SK-N-SH (cell line): Measurements from ENCODE around the gene ZNF143. TPM values are rescaled to one million over a fixed set of nuclear protein-coding genes. Genes with fewer than 3 reads are reported as not detected.

Source experiments
- CTCF ChIA-PET: fragments of 300-600, 350-600 bp; formaldehyde crosslinking; extraction: SDS; loops from one replicate; lab custom pipeline; 2021; lab: Yijun Ruan, JAX
- POLR2A ChIA-PET: fragments of 350-600 bp; sonication (Branson Sonifier 250); formaldehyde crosslinking; extraction: SDS; loops from one replicate; lab custom pipeline; 2020; ENCODE audit warnings: antibody characterized with exemption, inconsistent platforms; lab: Yijun Ruan, JAX
- DNase-seq: peaks from one replicate; pipeline ENCODE4 v3.0.0; 2012
- H2AFZ ChIP-seq: fragments of 200-600 bp; sonication (generic); 2 replicates; pipeline ENCODE4 v1.8.1; 2016; ENCODE audit warnings: antibody characterized with exemption, mild to moderate bottlenecking, low read depth
- H3F3A ChIP-seq: fragments of 200-600 bp; sonication (generic); replicated peaks from 2 replicates; pipeline ENCODE3; 2016; ENCODE audit warnings: antibody characterized with exemption, mild to moderate bottlenecking; ENCODE audit not compliant: insufficient read depth
- H3K27ac ChIP-seq, 2 experiments: fragments of 200-500 bp in 1 of 2; fragments of 200-600 bp in 1 of 2; sonication (Bioruptor generic) in 1 of 2; sonication (generic), shearing (Covaris generic) in 1 of 2; 2 replicates each; pipeline versions ENCODE4 v1.5.1 to v1.6.1; 2014 to 2016; ENCODE audit warnings: low read depth in 2 of 2, inconsistent platforms in 1 of 2, low read length in 1 of 2, mild to moderate bottlenecking in 1 of 2, mixed read lengths in 1 of 2
- H3K27me3 ChIP-seq: fragments of 200-600 bp; sonication (generic), shearing (Covaris generic); 2 replicates; pipeline ENCODE4 v1.6.1; 2016; ENCODE audit warnings: mixed run types; ENCODE audit not compliant: insufficient read depth
- H3K36me3 ChIP-seq, 2 experiments: fragments of 200-500 bp in 1 of 2; fragments of 200-600 bp in 1 of 2; sonication (Bioruptor generic) in 1 of 2; sonication (generic) in 1 of 2; replicated peaks in 1 of 2; 2 replicates each; pipeline versions ENCODE3 to v1.5.1; 2014 to 2016; ENCODE audit warnings: low read length in 1 of 2, mild to moderate bottlenecking in 1 of 2; ENCODE audit not compliant: insufficient read depth in 2 of 2, control insufficient read depth in 1 of 2
- H3K4me1 ChIP-seq, 2 experiments: fragments of 200-500 bp in 1 of 2; fragments of 200-600 bp in 1 of 2; sonication (Bioruptor generic) in 1 of 2; sonication (generic), shearing (Covaris generic) in 1 of 2; 2 replicates each; pipeline versions ENCODE4 v1.5.1 to v1.6.1; 2014 to 2016; ENCODE audit warnings: low read depth in 1 of 2, low read length in 1 of 2, mixed run types in 1 of 2; ENCODE audit not compliant: insufficient read depth in 2 of 2, control insufficient read depth in 1 of 2
- H3K4me2 ChIP-seq: fragments of 200-600 bp; sonication (generic), shearing (Covaris generic); 2 replicates; pipeline ENCODE4 v1.6.1; 2017; ENCODE audit warnings: mixed run types
- H3K4me3 ChIP-seq, 2 experiments: fragments of 200-500 bp in 1 of 2; fragments of 200-600 bp in 1 of 2; sonication (Bioruptor generic) in 1 of 2; sonication (generic), shearing (Covaris generic) in 1 of 2; 2 replicates each; pipeline versions ENCODE4 v1.5.1 to v1.8.1; 2014 to 2016; ENCODE audit warnings: low read depth in 2 of 2, inconsistent platforms in 1 of 2, low read length in 1 of 2, mild to moderate bottlenecking in 1 of 2, mixed read lengths in 1 of 2, moderate library complexity in 1 of 2
- H3K79me2 ChIP-seq: fragments of 200-600 bp; sonication (generic); 2 replicates; pipeline ENCODE4 v1.8.1; 2017; ENCODE audit warnings: mild to moderate bottlenecking; ENCODE audit not compliant: insufficient read depth
- H3K9ac ChIP-seq: fragments of 200-600 bp; sonication (generic); 2 replicates; pipeline ENCODE4 v1.6.1; 2017; ENCODE audit warnings: mixed run types
- H3K9me2 ChIP-seq: fragments of 200-600 bp; sonication (generic); 2 replicates; pipeline ENCODE4 v1.6.1; 2017; ENCODE audit warnings: mixed run types
- H3K9me3 ChIP-seq: fragments of 200-600 bp; sonication (generic); 2 replicates; pipeline ENCODE4 v1.6.1; 2017; ENCODE audit warnings: mixed run types, mild to moderate bottlenecking, moderate library complexity
- H4K20me1 ChIP-seq: fragments of 200-600 bp; sonication (generic); 2 replicates; pipeline ENCODE4 v1.6.1; 2017; ENCODE audit warnings: mild to moderate bottlenecking, mixed run types; ENCODE audit not compliant: insufficient read depth
- EZH2phosphoT487 ChIP-seq: fragments of 200-600 bp; sonication (generic); IDR thresholded peaks from 2 replicates; pipeline ENCODE4 v1.6.1; 2017; ENCODE audit warnings: low read depth, mixed run types, mild to moderate bottlenecking, antibody characterized with exemption, moderate library complexity, borderline replicate concordance
- FOSL2 ChIP-seq: IDR thresholded peaks from 2 replicates; pipeline ENCODE4 v1.4.0; 2012; ENCODE audit warnings: low read depth, mild to moderate bottlenecking, moderate library complexity, borderline replicate concordance
- FOXJ3 ChIP-seq: sonication (generic); formaldehyde crosslinking; IDR thresholded peaks from 2 replicates; pipeline ENCODE4 v1.5.1; 2020; ENCODE audit warnings: mild to moderate bottlenecking, missing genetic modification reagents
- GABPA ChIP-seq: IDR thresholded peaks from 2 replicates; pipeline ENCODE4 v1.4.0; 2012; ENCODE audit warnings: low read depth, mild to moderate bottlenecking
- GATA2 ChIP-seq: sonication (generic); formaldehyde crosslinking; IDR thresholded peaks from 2 replicates; pipeline ENCODE4 v1.5.0; 2020; ENCODE audit warnings: mild to moderate bottlenecking, missing genetic modification reagents
- MAX ChIP-seq: IDR thresholded peaks from 2 replicates; pipeline ENCODE4 v1.4.0; 2012; ENCODE audit warnings: low read depth
- MEF2A ChIP-seq: IDR thresholded peaks from 2 replicates; pipeline ENCODE4 v1.4.0; 2012; ENCODE audit warnings: low read depth, borderline replicate concordance
- MXI1 ChIP-seq: IDR thresholded peaks from 2 replicates; pipeline ENCODE4 v1.6.1; 2012; ENCODE audit warnings: mild to moderate bottlenecking, low read depth, low read length, improper control_type of control experiment
- NFIC ChIP-seq: IDR thresholded peaks from 2 replicates; pipeline ENCODE4 v1.4.0; 2012; ENCODE audit warnings: borderline replicate concordance
- RAD21 ChIP-seq: IDR thresholded peaks from 2 replicates; pipeline ENCODE4 v1.6.1; 2012; ENCODE audit warnings: mild to moderate bottlenecking, low read length
- REST ChIP-seq: IDR thresholded peaks from 2 replicates; pipeline ENCODE4 v1.6.1; 2012; ENCODE audit warnings: mild to moderate bottlenecking, low read depth, low read length, moderate library complexity
- SIN3A ChIP-seq: IDR thresholded peaks from 2 replicates; pipeline ENCODE4 v1.6.1; 2012; ENCODE audit warnings: low read depth, mild to moderate bottlenecking, low read length, moderate library complexity, borderline replicate concordance
- SMC3 ChIP-seq: IDR thresholded peaks from 2 replicates; pipeline ENCODE4 v1.6.1; 2012; ENCODE audit warnings: low read depth, low read length, improper control_type of control experiment
- TAF1 ChIP-seq: IDR thresholded peaks from 2 replicates; pipeline ENCODE4 v1.6.1; 2012; ENCODE audit warnings: low read depth, mild to moderate bottlenecking, low read length, moderate library complexity, borderline replicate concordance
- YY1 ChIP-seq: IDR thresholded peaks from 2 replicates; pipeline ENCODE4 v1.4.0; 2012; ENCODE audit warnings: low read depth, mild to moderate bottlenecking
- WGBS: methylation state at CpG from one replicate; pipeline ENCODE4 v1.1.6; 2017; ENCODE audit warnings: low lambda C conversion rate; 5-methylcytosine and 5-hydroxymethylcytosine counted together
- polyA plus RNA-seq, 3 experiments: library from polyadenylated mRNA; depleted of rRNA; stranded (reverse); fragments of >200 nt; gene quantifications; 2 replicates each; pipeline ENCODE4 v1.2.3, GENCODE V29; 2012
- TF ChIP-seq, protein P1 (sequence below): fragments of 200-600 bp; sonication (generic); IDR thresholded peaks from 2 replicates; pipeline ENCODE4 v1.6.1; 2017; ENCODE audit warnings: antibody characterized with exemption, mild to moderate bottlenecking, moderate library complexity
- TF ChIP-seq, protein P2 (sequence below): IDR thresholded peaks from 2 replicates; pipeline ENCODE4; 2012

Gene ZNF143
- polyA plus RNA-seq, 1 of the 3 experiments (the other 2 are of a cell fraction): 11.3 TPM

GRCh38 chr11:9509041-9509440 lies 48.2 kb downstream of the ZNF143 start:
- Histone ChIP-seq H4K20me1 (no peaks in the 10 kb centered on the region), H3K79me2 (no peaks in the 10 kb centered on the region), H3K9ac (no peak overlapping the region), H3K27me3 (no peaks in the 10 kb centered on the region), H3K9me2 (no peaks in the 10 kb centered on the region), H3F3A (peaks cover 12% of the 10 kb centered on the region), H3K9me3 (no peaks in the 10 kb centered on the region), H3K4me3 (no peak overlapping the region), H2AFZ (no peak overlapping the region), H3K36me3 (peaks cover 18 to 26% of the 10 kb centered on the region in 2 experiments), H3K4me1 (no peaks in the 10 kb centered on the region), H3K4me2 (no peak overlapping the region), H3K27ac (no peak overlapping the region)
- POLR2A ChIA-PET: no interaction called here
- TF ChIP-seq MAX (no peak), EZH2phosphoT487 (no peak), MEF2A (no peak), GATA2 (CRISPR knock-in tag) (no peak), GABPA (no peak), FOXJ3 (CRISPR knock-in tag) (no peak), YY1 (no peak), NFIC (no peak), SIN3A (no peak), TAF1 (no peak), REST (no peak), SMC3 (no peak), MXI1 (no peak), FOSL2 (no peak), RAD21 (no peak)
- TF ChIP-seq, protein P1, sequence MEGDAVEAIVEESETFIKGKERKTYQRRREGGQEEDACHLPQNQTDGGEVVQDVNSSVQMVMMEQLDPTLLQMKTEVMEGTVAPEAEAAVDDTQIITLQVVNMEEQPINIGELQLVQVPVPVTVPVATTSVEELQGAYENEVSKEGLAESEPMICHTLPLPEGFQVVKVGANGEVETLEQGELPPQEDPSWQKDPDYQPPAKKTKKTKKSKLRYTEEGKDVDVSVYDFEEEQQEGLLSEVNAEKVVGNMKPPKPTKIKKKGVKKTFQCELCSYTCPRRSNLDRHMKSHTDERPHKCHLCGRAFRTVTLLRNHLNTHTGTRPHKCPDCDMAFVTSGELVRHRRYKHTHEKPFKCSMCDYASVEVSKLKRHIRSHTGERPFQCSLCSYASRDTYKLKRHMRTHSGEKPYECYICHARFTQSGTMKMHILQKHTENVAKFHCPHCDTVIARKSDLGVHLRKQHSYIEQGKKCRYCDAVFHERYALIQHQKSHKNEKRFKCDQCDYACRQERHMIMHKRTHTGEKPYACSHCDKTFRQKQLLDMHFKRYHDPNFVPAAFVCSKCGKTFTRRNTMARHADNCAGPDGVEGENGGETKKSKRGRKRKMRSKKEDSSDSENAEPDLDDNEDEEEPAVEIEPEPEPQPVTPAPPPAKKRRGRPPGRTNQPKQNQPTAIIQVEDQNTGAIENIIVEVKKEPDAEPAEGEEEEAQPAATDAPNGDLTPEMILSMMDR: no peak
- TF ChIP-seq, protein P2, sequence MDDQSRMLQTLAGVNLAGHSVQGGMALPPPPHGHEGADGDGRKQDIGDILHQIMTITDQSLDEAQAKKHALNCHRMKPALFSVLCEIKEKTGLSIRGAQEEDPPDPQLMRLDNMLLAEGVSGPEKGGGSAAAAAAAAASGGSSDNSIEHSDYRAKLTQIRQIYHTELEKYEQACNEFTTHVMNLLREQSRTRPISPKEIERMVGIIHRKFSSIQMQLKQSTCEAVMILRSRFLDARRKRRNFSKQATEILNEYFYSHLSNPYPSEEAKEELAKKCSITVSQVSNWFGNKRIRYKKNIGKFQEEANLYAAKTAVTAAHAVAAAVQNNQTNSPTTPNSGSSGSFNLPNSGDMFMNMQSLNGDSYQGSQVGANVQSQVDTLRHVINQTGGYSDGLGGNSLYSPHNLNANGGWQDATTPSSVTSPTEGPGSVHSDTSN: no peak
- DNase-seq: no peak
- CTCF ChIA-PET: no interaction called here
- WGBS: 98% methylated on average over 2 of the region's 2 CpGs
